Measurements from ENCODE around the gene TOMM5. TPM values are rescaled to one million over a fixed set of nuclear protein-coding genes. Genes with fewer than 3 reads are reported as not detected.

TOMM5 gene
- total and polyA plus RNA-seq, 2 experiments from 2014 or later = 130 to 288 TPM

DNA sequence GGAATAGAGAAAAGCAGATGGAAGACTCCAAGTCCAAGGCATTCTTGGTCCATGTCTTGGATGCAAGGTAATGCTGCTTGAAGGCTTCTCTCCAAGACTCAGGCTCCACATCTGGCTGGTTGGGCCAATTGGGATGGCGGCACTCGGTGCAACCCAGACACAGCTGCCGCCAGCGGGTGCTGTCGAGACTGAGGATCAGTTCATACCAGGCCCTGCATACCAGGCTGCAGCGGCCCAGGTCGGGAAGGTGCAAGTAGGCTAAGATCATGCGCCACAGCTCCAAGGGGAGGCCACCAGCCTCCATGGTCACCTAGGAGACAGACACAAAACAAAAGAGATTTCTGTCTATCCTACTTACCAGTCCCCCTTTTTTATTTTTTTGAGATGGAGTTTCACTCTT lies 50.9 kb downstream of the TOMM5 start:
- H3K9me3 ChIP-seq (ENCODE audit: low read depth) = no peaks in the 10 kb centered on the region
- H3K4me3 ChIP-seq = no peak overlapping the region
- WGBS, 2 experiments (ENCODE audit: low coverage in 1 of 2, low lambda C conversion rate in 2 of 2, missing lambda C conversion rate in 2 of 2) = 96 to 100% methylated on average over 8 of the region's 8 CpGs
- H3K4me1 ChIP-seq (ENCODE audit: insufficient read depth) = no peaks in the 10 kb centered on the region
- H3K27me3 ChIP-seq (replicated peaks; ENCODE audit: insufficient read depth) = no peaks in the 10 kb centered on the region
- no peaks in the 10 kb centered on the region for H4K20me1 ChIP-seq (ENCODE audit: insufficient read depth)
- no peak overlapping the region for H3K27ac ChIP-seq
- no peaks in the 10 kb centered on the region; the same call in 1 of the 2 replicates for H3K36me3 ChIP-seq (ENCODE audit: low read depth)
- H3K4me2 ChIP-seq (ENCODE audit: unreplicated experiment) = no peak overlapping the region
- TF ChIP-seq EZH2 (IDR thresholded peaks at IDR 0.05; ENCODE audit: insufficient read depth, poor library complexity, severe bottlenecking) (no peak), EZH2phosphoT487 (IDR thresholded peaks at IDR 0.05; ENCODE audit: insufficient read depth, low read depth) (no peak)
- H3K9ac ChIP-seq = no peak overlapping the region
- H3K79me2 ChIP-seq (ENCODE audit: insufficient read depth) = no peaks in the 10 kb centered on the region
- no peak overlapping the region for H2AFZ ChIP-seq
- no peaks in the 10 kb centered on the region for H3F3A ChIP-seq (ENCODE audit: insufficient read depth)
- in situ Hi-C loops (cut with MboI) = no loop called here
- H3K9me2 ChIP-seq (ENCODE audit: insufficient read depth) = no peaks in the 10 kb centered on the region
- no peak for DNase-seq

DNA sequence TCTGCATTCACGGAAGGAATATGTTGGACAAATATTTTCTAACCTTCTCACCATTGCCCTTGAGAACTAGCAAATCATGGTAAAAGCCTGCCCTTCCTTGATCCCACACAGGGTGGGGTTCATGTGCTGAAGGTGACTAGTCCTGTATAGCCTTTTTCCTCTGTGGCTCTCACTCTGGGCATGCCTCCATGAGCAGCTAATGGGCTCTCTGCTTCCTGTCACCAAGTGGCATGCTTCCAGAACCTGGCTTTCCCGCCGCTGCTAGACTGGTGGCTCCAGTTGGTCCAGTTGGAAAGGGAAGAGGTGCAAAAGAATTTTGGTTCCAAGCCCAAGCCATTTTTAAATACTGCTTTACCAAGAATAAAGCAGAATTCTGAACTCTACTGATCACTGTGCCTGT lies 51.8 kb downstream of the TOMM5 start:
- H3K9me3 ChIP-seq (ENCODE audit: low read depth) = no peaks in the 10 kb centered on the region
- DNase-seq = no peak
- WGBS, 2 experiments (ENCODE audit: low coverage in 1 of 2, low lambda C conversion rate in 2 of 2, missing lambda C conversion rate in 2 of 2) = 97% methylated on average over 3 of the region's 3 CpGs
- no peaks in the 10 kb centered on the region for H3K9me2 ChIP-seq (ENCODE audit: insufficient read depth)
- no peaks in the 10 kb centered on the region for H3K79me2 ChIP-seq (ENCODE audit: insufficient read depth)
- no peak overlapping the region for H2AFZ ChIP-seq
- TF ChIP-seq EZH2 (IDR thresholded peaks at IDR 0.05; ENCODE audit: insufficient read depth, poor library complexity, severe bottlenecking) = no peak
- no peak for TF ChIP-seq EZH2phosphoT487 (IDR thresholded peaks at IDR 0.05; ENCODE audit: insufficient read depth, low read depth)
- no peak overlapping the region for H3K9ac ChIP-seq
- no peaks in the 10 kb centered on the region for H3F3A ChIP-seq (ENCODE audit: insufficient read depth)
- in situ Hi-C loops (cut with MboI) = no loop called here
- no peaks in the 10 kb centered on the region; the same call in 1 of the 2 replicates for H3K36me3 ChIP-seq (ENCODE audit: low read depth)
- H3K4me1 ChIP-seq (ENCODE audit: insufficient read depth) = no peaks in the 10 kb centered on the region
- no peak overlapping the region for H3K4me2 ChIP-seq (ENCODE audit: unreplicated experiment)
- no peak overlapping the region for H3K4me3 ChIP-seq
- no peak overlapping the region for H3K27ac ChIP-seq
- no peaks in the 10 kb centered on the region for H4K20me1 ChIP-seq (ENCODE audit: insufficient read depth)
- no peaks in the 10 kb centered on the region for H3K27me3 ChIP-seq (replicated peaks; ENCODE audit: insufficient read depth)

GRCh38 chr9:37539634-37540033 lies 52.8 kb downstream of the TOMM5 start:
- no peaks in the 10 kb centered on the region for H3K79me2 ChIP-seq (ENCODE audit: insufficient read depth)
- in situ Hi-C loops (cut with MboI) = no loop called here
- no peaks in the 10 kb centered on the region; the same call in 1 of the 2 replicates for H3K36me3 ChIP-seq (ENCODE audit: low read depth)
- no peak overlapping the region for H3K9ac ChIP-seq
- no peak for TF ChIP-seq EZH2phosphoT487 (IDR thresholded peaks at IDR 0.05; ENCODE audit: insufficient read depth, low read depth)
- TF ChIP-seq EZH2 (IDR thresholded peaks at IDR 0.05; ENCODE audit: insufficient read depth, poor library complexity, severe bottlenecking) = no peak
- H3F3A ChIP-seq (ENCODE audit: insufficient read depth) = no peaks in the 10 kb centered on the region
- no peak overlapping the region for H3K27ac ChIP-seq
- no peaks in the 10 kb centered on the region for H3K27me3 ChIP-seq (replicated peaks; ENCODE audit: insufficient read depth)
- no peak overlapping the region for H3K4me2 ChIP-seq (ENCODE audit: unreplicated experiment)
- no peaks in the 10 kb centered on the region for H3K4me1 ChIP-seq (ENCODE audit: insufficient read depth)
- no peak overlapping the region for H3K4me3 ChIP-seq
- no peak for DNase-seq
- no peaks in the 10 kb centered on the region for H4K20me1 ChIP-seq (ENCODE audit: insufficient read depth)
- no peak overlapping the region for H2AFZ ChIP-seq
- H3K9me2 ChIP-seq (ENCODE audit: insufficient read depth) = no peaks in the 10 kb centered on the region
- no peaks in the 10 kb centered on the region for H3K9me3 ChIP-seq (ENCODE audit: low read depth)

Other genes with a start within 250 kb of the TOMM5 start
- 146 and 160 TPM in 2 replicates for gene GRHPR, start 169.9 kb downstream of the TOMM5 start, total RNA-seq (2014; rRNA removed; shearing (Covaris generic))
- gene GRHPR, start 169.9 kb downstream of the TOMM5 start, polyA plus RNA-seq (2016; fragmentation: Nextera tagmentation; extraction: Ambion mirVana) = 124 and 125 TPM in 2 replicates
- gene ZBTB5, start 127.1 kb downstream of the TOMM5 start, total RNA-seq (2014; rRNA removed; shearing (Covaris generic)) = 8.3 and 8.7 TPM in 2 replicates
- 1.8 and 1.9 TPM in 2 replicates for gene ZBTB5, start 127.1 kb downstream of the TOMM5 start, polyA plus RNA-seq (2016; fragmentation: Nextera tagmentation; extraction: Ambion mirVana)
- gene POLR1E, start 106.6 kb downstream of the TOMM5 start, total RNA-seq (2014; rRNA removed; shearing (Covaris generic)) = 27.5 and 27.8 TPM in 2 replicates
- gene POLR1E, start 106.6 kb downstream of the TOMM5 start, polyA plus RNA-seq (2016; fragmentation: Nextera tagmentation; extraction: Ambion mirVana) = 16.5 and 16.9 TPM in 2 replicates
- gene FBXO10, start 16.2 kb downstream of the TOMM5 start, total RNA-seq (2014; rRNA removed; shearing (Covaris generic)) = 2.9 and 9.9 TPM in 2 replicates
- gene FBXO10, start 16.2 kb downstream of the TOMM5 start, polyA plus RNA-seq (2016; fragmentation: Nextera tagmentation; extraction: Ambion mirVana) = 4.4 and 4.5 TPM in 2 replicates
- not detected in 2 replicates for gene FRMPD1, start 58.4 kb upstream of the TOMM5 start, total RNA-seq (2014; rRNA removed; shearing (Covaris generic))
- not detected in 2 replicates for gene FRMPD1, start 58.4 kb upstream of the TOMM5 start, polyA plus RNA-seq (2016; fragmentation: Nextera tagmentation; extraction: Ambion mirVana)
- gene TRMT10B, start 161.2 kb upstream of the TOMM5 start, total RNA-seq (2014; rRNA removed; shearing (Covaris generic)) = 1.5 and 2.8 TPM in 2 replicates
- 6.0 and 6.7 TPM in 2 replicates for gene TRMT10B, start 161.2 kb upstream of the TOMM5 start, polyA plus RNA-seq (2016; fragmentation: Nextera tagmentation; extraction: Ambion mirVana)
- 30.1 and 38.8 TPM in 2 replicates for gene EXOSC3, start 192.5 kb upstream of the TOMM5 start, total RNA-seq (2014; rRNA removed; shearing (Covaris generic))
- 59.0 and 61.5 TPM in 2 replicates for gene EXOSC3, start 192.5 kb upstream of the TOMM5 start, polyA plus RNA-seq (2016; fragmentation: Nextera tagmentation; extraction: Ambion mirVana)
- 15.8 and 18.2 TPM in 2 replicates for gene DCAF10, start 208.2 kb upstream of the TOMM5 start, total RNA-seq (2014; rRNA removed; shearing (Covaris generic))
- 20.5 and 20.9 TPM in 2 replicates for gene DCAF10, start 208.2 kb upstream of the TOMM5 start, polyA plus RNA-seq (2016; fragmentation: Nextera tagmentation; extraction: Ambion mirVana)